Kidney (tissue), 14 donors: Measurements from ENCODE around the gene HAGH. TPM values are rescaled to one million over a fixed set of nuclear protein-coding genes. Genes with fewer than 3 reads are reported as not detected.

Experiments used
- DNase-seq, 5 donors: peaks; one replicate each; pipeline ENCODE4 v3.0.0-alpha.2; 2013 to 2020
- FAIRE-seq: peaks from 2 replicates; lab custom pipeline; 2012; peaks lifted over from hg19 to GRCh38; lab: Jason Lieb, UNC
- H3K27ac ChIP-seq, 2 donors: one replicate each; pipeline ENCODE4 v1.7.0; 2013; ENCODE audit warnings: low read depth in 2 of 2, low read length in 2 of 2, inconsistent platforms in 1 of 2
- H3K27me3 ChIP-seq: one replicate; pipeline ENCODE4 v1.7.1; 2013; ENCODE audit warnings: low read length, inconsistent platforms; ENCODE audit not compliant: control insufficient read depth, insufficient read depth
- H3K36me3 ChIP-seq, 3 donors: one replicate each; pipeline versions ENCODE4 v1.7.0 to v1.7.1; 2013; ENCODE audit warnings: low read length in 3 of 3, control low read depth in 1 of 3, inconsistent platforms in 1 of 3; ENCODE audit not compliant: insufficient read depth in 3 of 3, control insufficient read depth in 2 of 3
- H3K4me1 ChIP-seq, 3 donors: one replicate each; pipeline versions ENCODE4 v1.7.0 to v1.7.1; 2013; ENCODE audit warnings: low read length in 3 of 3, inconsistent platforms in 1 of 3, low read depth in 1 of 3; ENCODE audit not compliant: control insufficient read depth in 2 of 3, insufficient read depth in 2 of 3
- H3K4me3 ChIP-seq, 3 donors: one replicate each; pipeline versions ENCODE4 v1.7.0 to v1.8.1; 2013; ENCODE audit warnings: low read length in 3 of 3, control low read depth in 1 of 3, inconsistent platforms in 1 of 3
- H3K9ac ChIP-seq, 3 donors: one replicate each; pipeline versions ENCODE4 v1.7.0 to v1.7.1; 2013; ENCODE audit warnings: low read length in 3 of 3, control low read depth in 1 of 3, inconsistent platforms in 1 of 3
- H3K9me3 ChIP-seq, 3 donors: one replicate each; pipeline versions ENCODE4 v1.7.0 to v1.7.1; 2013; ENCODE audit warnings: low read length in 3 of 3, control low read depth in 1 of 3, inconsistent platforms in 1 of 3; ENCODE audit not compliant: control insufficient read depth in 2 of 3, insufficient read depth in 1 of 3
- CTCF ChIP-seq: IDR thresholded peaks from 3 replicates; pipeline ENCODE4 v1.5.1; 2012; ENCODE audit warnings: mild to moderate bottlenecking, moderate library complexity, borderline replicate concordance; ENCODE audit not compliant: insufficient read depth; ENCODE audit errors: extremely low read depth
- intact Hi-C: fragments of 100-400 bp; cut with DNase I; formaldehyde crosslinking; loops from one replicate; pipeline ENCODE4 v1.11.1; 2022
- polyA plus RNA-seq: library from polyadenylated mRNA; stranded (reverse); fragments of 350-450 nt; fragmentation: Illumina TruSeq; extraction: RNeasy Lipid Tissue Mini Kit (QIAGEN cat#74804); gene quantifications from one replicate; pipeline ENCODE4 v1.2.3, GENCODE V29; 2014; ENCODE audit warnings: low read depth, low replicate concordance; ENCODE audit not compliant: insufficient read depth
- total RNA-seq: library from RNA; stranded (reverse); fragmentation: NEBNext Ultra II Directional; extraction: Animal tissue kit (Norgen Biotek cat#: 25700); gene quantifications from one replicate; pipeline ENCODE4 v1.2.1, GENCODE V29; 2021
- donor health status: control.
- donor health status: control.
- donor health status: control.
- donor health status: control.
- donor health status: control.
- donor health status: DM: yes; HTN: yes; CAD: no.
- donor health status: Normal renal cell carcinoma (clear cell type).

HAGH gene
- total and polyA plus RNA-seq, 2 donors from 2014 or later: 48.1 to 258 TPM

- Histone ChIP-seq H3K36me3 (no peaks in the 10 kb centered on the region), H3K9me3 (no peaks in the 10 kb centered on the region), H3K4me3 (no peak overlapping the region), H3K27ac (no peak overlapping the region), H3K9ac (no peak overlapping the region), H3K27me3 (peaks cover 4% of the 10 kb centered on the region), H3K4me1 (peaks cover 0 to 4% (median 0%) of the 10 kb centered on the region in 3 donors)
- FAIRE-seq (no peak), DNase-seq (no peak)
- intact Hi-C loops: loop anchor here (10.0 kb wide), 1 partner anchor 65 kb away; no protein-coding TSS in a partner anchor
- no peak for TF ChIP-seq CTCF
Observed at GRCh38 chr16:1859650-1860049, 33.0 kb upstream of the HAGH start.

DNA sequence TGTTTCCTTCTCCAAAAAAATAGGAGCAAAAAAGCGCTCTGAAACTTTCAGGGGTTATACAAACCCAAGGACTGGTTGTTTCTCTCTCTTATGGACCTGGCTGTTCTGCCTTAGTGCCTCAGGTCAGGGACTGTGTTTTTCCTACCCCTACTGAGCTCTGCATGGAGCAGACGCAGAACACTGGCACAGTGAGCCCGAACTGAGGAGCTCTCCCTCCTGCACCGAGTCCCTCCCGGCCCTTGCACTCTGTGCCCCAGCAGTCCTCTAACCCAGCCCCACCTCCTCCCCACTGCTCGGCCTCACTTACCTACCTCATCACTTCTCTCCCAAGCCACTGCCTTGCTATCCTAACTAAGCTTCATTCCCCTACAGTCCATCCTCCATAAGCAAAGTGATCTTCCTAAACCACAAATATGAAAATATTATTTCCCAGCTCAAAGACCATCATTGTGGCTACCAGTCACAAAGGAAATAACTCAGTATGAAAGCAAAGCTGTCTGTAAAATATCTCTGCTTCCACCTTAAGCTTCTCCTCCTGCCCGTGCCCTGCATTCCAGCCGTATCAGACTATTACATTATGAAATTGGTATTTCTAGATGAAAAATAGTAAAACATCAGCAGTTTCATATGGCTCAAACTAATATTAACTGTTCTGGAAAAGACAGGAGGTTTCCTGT is 31.7 kb upstream of the HAGH start:
- H3K36me3 ChIP-seq: no peaks in the 10 kb centered on the region
- H3K4me1 ChIP-seq: peaks cover 0 to 4% (median 0%) of the 10 kb centered on the region in 3 donors
- peak in 1 of 5 donors; percentile 7 for DNase-seq
- no peak overlapping the region for H3K27ac ChIP-seq
- no peak for TF ChIP-seq CTCF
- H3K9me3 ChIP-seq: no peaks in the 10 kb centered on the region
- no peak for FAIRE-seq
- H3K4me3 ChIP-seq: peak overlapping the region in 1 of 3 donors; percentile 20
- intact Hi-C loops: loop anchor here (10.0 kb wide), 1 partner anchor 66 kb away; no protein-coding TSS in a partner anchor
- H3K9ac ChIP-seq: no peak overlapping the region
- peaks cover 4% of the 10 kb centered on the region for H3K27me3 ChIP-seq

GRCh38 chr16:1857433-1858097 is 30.9 kb upstream of the HAGH start:
- DNase-seq (no peak), FAIRE-seq (no peak)
- no peaks in the 10 kb centered on the region for H3K9me3 ChIP-seq
- H3K27me3 ChIP-seq: peaks cover 4% of the 10 kb centered on the region
- no peaks in the 10 kb centered on the region for H3K36me3 ChIP-seq
- no peak overlapping the region for H3K27ac ChIP-seq
- no peak overlapping the region for H3K9ac ChIP-seq
- H3K4me1 ChIP-seq: peaks cover 0 to 4% (median 0%) of the 10 kb centered on the region in 3 donors
- peak overlapping the region in 1 of 3 donors; percentile 20 for H3K4me3 ChIP-seq
- intact Hi-C loops: loop anchor here (10.0 kb wide), 1 partner anchor 67 kb away; no protein-coding TSS in a partner anchor
- TF ChIP-seq CTCF: no peak
